SJSA1 (cell line): ENCODE results near the gene RPS6KB2. TPM values are rescaled to one million over a fixed set of nuclear protein-coding genes. Genes with fewer than 3 reads are reported as not detected.
"Not testable (repeated sequence)": the region's sequence is repeated elsewhere in the genome, so short reads cannot be mapped to it uniquely, and the experiment has no call there.

ENCODE experiments used
- DNase-seq, 2 experiments: peaks; one replicate each; pipeline ENCODE4 v3.0.0-alpha.2; 2015 to 2020; ENCODE audit warnings: low spot score in 2 of 2, low read depth in 1 of 2
- H3K27ac ChIP-seq: fragments of 250-450 bp; sonication (Bioruptor Pico); 2 replicates; pipeline ENCODE4 v1.5.1; 2020; ENCODE audit warnings: mild to moderate bottlenecking, moderate library complexity
- H3K27me3 ChIP-seq: fragments of 250-450 bp; sonication (Bioruptor Pico); replicated peaks from 2 replicates; pipeline ENCODE4 v1.5.1; 2020; ENCODE audit warnings: mild to moderate bottlenecking, moderate library complexity
- H3K36me3 ChIP-seq: fragments of 250-450 bp; sonication (Bioruptor Pico); 2 replicates; pipeline ENCODE4 v1.5.1; 2020; ENCODE audit warnings: mild to moderate bottlenecking
- H3K4me1 ChIP-seq: fragments of 250-450 bp; sonication (Bioruptor Pico); replicated peaks from 2 replicates; pipeline ENCODE4 v1.6.1; 2021; ENCODE audit warnings: mild to moderate bottlenecking
- H3K4me3 ChIP-seq: fragments of 250-450 bp; sonication (Bioruptor Pico); 2 replicates; pipeline ENCODE4 v1.5.1; 2020; ENCODE audit warnings: mild to moderate bottlenecking
- H3K9me3 ChIP-seq: fragments of 250-450 bp; sonication (Bioruptor Pico); replicated peaks from 2 replicates; pipeline ENCODE4 v1.5.1; 2020; ENCODE audit warnings: mild to moderate bottlenecking
- total RNA-seq: library from RNA; depleted of rRNA; stranded (reverse); fragments of >200 nt; shearing (Covaris generic); gene quantifications from 2 replicates; pipeline ENCODE4 v1.2.3, GENCODE V29; 2014

Gene RPS6KB2
- total RNA-seq, 1 experiment from 2014 or later, result 166 TPM

- peak in 1 of 2 experiments; percentile 83 for DNase-seq
- Histone ChIP-seq H3K36me3 (peaks cover 43% of the 10 kb centered on the region), H3K4me1 (peaks cover 23% of the 10 kb centered on the region), H3K4me3 (peak overlapping the region; percentile 98), H3K27ac (peak overlapping the region; percentile 96)
- not testable (repeated sequence) for H3K9me3 ChIP-seq, H3K27me3 ChIP-seq
These were observed 26.0 kb upstream of the RPS6KB2 start for GRCh38 chr11:67402192-67402839.

- Histone ChIP-seq H3K27me3 (peaks cover 12% of the 10 kb centered on the region), H3K36me3 (peaks cover 36% of the 10 kb centered on the region), H3K4me1 (peaks cover 23% of the 10 kb centered on the region)
- DNase-seq, H3K27ac ChIP-seq, H3K9me3 ChIP-seq, H3K4me3 ChIP-seq: not testable (repeated sequence)
These were observed 25.2 kb upstream of the RPS6KB2 start for GRCh38 chr11:67403085-67403484.

DNA sequence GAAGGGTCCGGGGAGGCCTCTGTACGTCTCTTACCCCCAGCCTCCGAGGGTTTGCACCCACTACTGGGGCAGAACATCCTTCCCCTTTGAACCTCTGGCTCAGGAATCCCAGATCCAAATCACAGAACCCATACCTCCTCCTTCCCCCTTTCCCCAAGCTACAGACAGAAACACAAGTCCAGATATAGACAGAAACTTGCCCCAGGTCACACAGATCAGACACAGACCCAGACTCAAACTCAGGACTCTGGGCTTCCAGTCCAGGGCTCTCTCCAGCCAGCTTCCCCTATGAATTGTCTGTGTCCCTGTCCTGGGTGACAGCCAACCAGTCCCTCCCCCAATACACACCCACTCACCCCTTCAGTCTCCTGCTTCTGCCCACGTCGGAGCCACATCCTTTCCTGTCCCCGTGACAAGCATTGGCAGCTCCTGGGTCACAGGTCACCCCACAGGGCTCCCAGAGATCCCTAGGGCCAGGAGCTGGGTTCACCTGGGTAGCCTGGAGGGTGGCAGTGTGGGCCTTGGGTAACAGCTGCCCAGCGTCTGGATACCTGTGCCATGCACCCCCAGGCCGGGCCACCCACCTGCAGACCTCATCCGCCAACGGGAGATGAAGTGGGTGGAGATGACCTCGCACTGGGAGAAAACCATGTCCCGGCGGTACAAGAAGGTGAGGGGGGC is 23.6 kb upstream of the RPS6KB2 start:
- Histone ChIP-seq H3K4me1 (peaks cover 23% of the 10 kb centered on the region), H3K9me3 (peaks cover 6% of the 10 kb centered on the region), H3K36me3 (peaks cover 20% of the 10 kb centered on the region), H3K27ac (no peak overlapping the region), H3K4me3 (no peak overlapping the region), H3K27me3 (peaks cover 27% of the 10 kb centered on the region)
- DNase-seq, result no peak

DNA sequence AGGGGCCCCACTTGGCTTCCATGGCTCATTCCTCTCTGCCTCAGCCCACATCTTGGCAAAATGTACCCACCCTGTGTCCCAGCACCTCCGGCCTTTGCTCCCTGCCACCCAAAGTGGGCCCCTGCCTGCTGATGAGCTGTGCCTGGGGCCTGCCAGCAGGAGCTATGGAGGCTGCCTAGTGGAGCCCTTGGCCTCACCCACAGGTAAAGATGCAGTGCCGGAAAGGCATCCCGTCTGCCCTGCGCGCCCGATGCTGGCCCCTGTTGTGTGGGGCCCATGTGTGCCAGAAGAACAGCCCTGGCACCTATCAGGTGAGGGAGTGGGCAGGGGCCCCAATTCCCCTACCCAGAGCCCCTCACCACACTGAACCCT is 23.1 kb upstream of the RPS6KB2 start:
- no peak overlapping the region for H3K4me3 ChIP-seq
- H3K4me1 ChIP-seq, result peaks cover 19% of the 10 kb centered on the region
- peaks cover 6% of the 10 kb centered on the region for H3K9me3 ChIP-seq
- no peak for DNase-seq
- peaks cover 33% of the 10 kb centered on the region for H3K27me3 ChIP-seq
- no peak overlapping the region for H3K27ac ChIP-seq
- H3K36me3 ChIP-seq, result peaks cover 15% of the 10 kb centered on the region

DNA sequence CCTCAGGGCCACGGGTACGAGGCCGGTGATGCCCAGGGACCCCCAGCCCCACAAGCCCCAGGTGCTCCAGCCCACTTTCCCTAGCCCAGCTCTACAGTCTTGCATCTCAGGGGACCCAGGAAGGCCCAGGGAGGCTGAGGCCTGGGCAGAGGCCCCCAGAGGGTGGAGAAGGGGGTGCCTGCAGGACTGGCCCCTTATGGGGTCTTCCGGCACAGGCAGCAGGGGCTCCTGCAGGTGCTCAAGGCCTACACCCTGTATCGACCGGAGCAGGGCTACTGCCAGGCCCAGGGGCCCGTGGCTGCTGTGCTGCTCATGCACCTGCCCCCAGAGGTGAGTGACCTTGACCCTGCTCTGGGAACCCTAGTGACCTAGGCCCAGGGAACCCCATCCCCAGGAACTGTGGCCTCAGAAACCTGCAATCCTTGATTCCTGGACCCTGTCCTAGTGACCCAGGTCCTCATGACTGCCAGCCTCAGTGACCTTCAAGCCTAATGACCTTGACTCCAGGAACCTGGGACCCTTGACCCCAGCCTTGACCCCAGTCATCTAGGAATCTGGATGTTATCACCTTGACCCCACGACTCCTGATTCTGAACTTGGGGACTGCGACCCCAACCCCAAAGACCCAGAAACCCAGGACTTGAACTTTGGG is 22.5 kb upstream of the RPS6KB2 start:
- Histone ChIP-seq H3K4me3 (no peak overlapping the region), H3K36me3 (peaks cover 8% of the 10 kb centered on the region), H3K27me3 (peaks cover 39% of the 10 kb centered on the region), H3K27ac (no peak overlapping the region), H3K4me1 (peaks cover 12% of the 10 kb centered on the region), H3K9me3 (peaks cover 6% of the 10 kb centered on the region)
- no peak for DNase-seq

DNA sequence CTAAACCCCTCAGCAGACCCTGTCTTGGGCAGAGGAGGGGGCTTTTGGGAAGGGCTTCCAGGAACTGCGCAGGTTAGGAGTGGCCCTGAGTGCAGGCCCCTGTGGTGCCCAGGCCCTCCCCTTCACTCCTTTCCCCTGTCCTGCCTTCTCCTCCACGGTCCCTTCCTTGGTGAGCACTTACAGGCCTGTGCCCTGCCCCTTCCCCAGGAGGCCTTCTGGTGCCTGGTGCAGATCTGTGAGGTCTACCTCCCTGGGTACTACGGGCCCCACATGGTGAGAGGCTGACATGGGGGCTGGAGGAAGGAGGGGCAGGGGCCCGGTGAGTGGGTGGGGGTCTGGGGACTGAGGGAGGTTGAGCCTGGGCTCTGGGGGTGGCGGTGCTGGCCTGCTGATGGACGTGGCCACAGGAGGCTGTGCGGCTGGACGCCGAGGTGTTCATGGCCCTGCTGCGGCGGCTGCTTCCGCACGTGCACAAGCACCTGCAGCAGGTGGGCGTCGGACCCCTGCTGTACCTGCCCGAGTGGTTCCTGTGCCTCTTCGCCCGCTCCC is 21.8 kb upstream of the RPS6KB2 start:
- Histone ChIP-seq H3K4me3 (no peak overlapping the region), H3K27me3 (peaks cover 46% of the 10 kb centered on the region), H3K4me1 (peaks cover 7% of the 10 kb centered on the region), H3K27ac (no peak overlapping the region), H3K9me3 (peaks cover under 1% of the 10 kb centered on the region), H3K36me3 (peaks cover 2% of the 10 kb centered on the region)
- DNase-seq, result no peak

GRCh38 chr11:67406969-67407687 is 21.2 kb upstream of the RPS6KB2 start:
- Histone ChIP-seq H3K4me1 (peaks cover 4% of the 10 kb centered on the region), H3K9me3 (no peaks in the 10 kb centered on the region), H3K4me3 (no peak overlapping the region), H3K36me3 (no peaks in the 10 kb centered on the region), H3K27me3 (peaks cover 52% of the 10 kb centered on the region), H3K27ac (no peak overlapping the region)
- DNase-seq, result no peak

GRCh38 chr11:67407688-67408163 is 20.6 kb upstream of the RPS6KB2 start:
- H3K4me1 ChIP-seq, result no peaks in the 10 kb centered on the region
- DNase-seq, result no peak
- H3K4me3 ChIP-seq, result no peak overlapping the region
- H3K9me3 ChIP-seq, result no peaks in the 10 kb centered on the region
- no peak overlapping the region for H3K27ac ChIP-seq
- H3K27me3 ChIP-seq, result peaks cover 58% of the 10 kb centered on the region
- no peaks in the 10 kb centered on the region for H3K36me3 ChIP-seq

DNA sequence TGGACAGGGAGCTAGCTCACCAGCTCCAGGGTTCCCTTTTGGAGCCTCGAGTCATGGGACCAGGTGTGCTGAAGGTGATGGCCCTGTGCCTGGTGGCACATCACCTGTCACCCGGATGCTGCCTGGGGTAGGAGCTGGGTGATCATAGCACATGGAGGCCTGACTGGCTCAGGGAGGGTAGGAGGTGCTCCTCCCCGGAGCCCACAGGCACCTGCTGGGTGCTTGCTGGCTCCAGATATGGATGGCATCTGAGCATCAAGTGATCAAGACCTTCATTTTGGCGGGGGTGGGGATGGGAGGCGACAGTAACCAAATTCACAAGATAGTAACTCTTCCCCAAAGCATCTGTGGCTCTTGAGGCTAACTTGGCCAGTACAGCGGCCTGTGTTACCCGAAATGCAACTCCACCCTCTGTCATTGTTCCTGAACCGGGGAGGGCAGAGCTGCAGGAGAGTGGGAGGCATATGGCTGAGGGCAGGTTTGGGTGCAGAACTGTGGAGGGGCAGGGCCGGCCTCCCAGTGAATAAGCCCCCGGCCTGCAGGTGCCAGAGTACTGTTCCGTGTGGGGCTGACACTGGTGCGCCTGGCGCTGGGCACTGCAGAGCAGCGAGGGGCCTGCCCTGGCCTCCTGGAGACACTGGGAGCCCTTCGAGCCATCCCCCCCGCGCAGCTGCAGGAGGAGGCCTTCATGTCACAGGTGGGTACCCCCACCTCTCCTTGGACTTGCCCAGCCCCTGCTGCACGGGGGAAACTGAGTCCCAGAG is 19.7 kb upstream of the RPS6KB2 start:
- Histone ChIP-seq H3K36me3 (no peaks in the 10 kb centered on the region), H3K27ac (no peak overlapping the region), H3K9me3 (no peaks in the 10 kb centered on the region; the same call in 1 of the 2 replicates), H3K27me3 (peaks cover 66% of the 10 kb centered on the region), H3K4me3 (no peak overlapping the region), H3K4me1 (no peaks in the 10 kb centered on the region)
- DNase-seq, result no peak

- H3K9me3 ChIP-seq, result no peaks in the 10 kb centered on the region; the same call in 1 of the 2 replicates
- H3K36me3 ChIP-seq, result no peaks in the 10 kb centered on the region
- no peak for DNase-seq
- H3K27ac ChIP-seq, result no peak overlapping the region
- peaks cover 71% of the 10 kb centered on the region for H3K27me3 ChIP-seq
- H3K4me3 ChIP-seq, result no peak overlapping the region
- no peaks in the 10 kb centered on the region for H3K4me1 ChIP-seq
These were observed 19.0 kb upstream of the RPS6KB2 start for GRCh38 chr11:67409261-67409666.

- Histone ChIP-seq H3K27ac (no peak overlapping the region), H3K4me1 (no peaks in the 10 kb centered on the region), H3K36me3 (no peaks in the 10 kb centered on the region), H3K9me3 (no peaks in the 10 kb centered on the region; the same call in 1 of the 2 replicates), H3K27me3 (peaks cover 77% of the 10 kb centered on the region), H3K4me3 (no peak overlapping the region)
- DNase-seq, result no peak
These were observed 18.4 kb upstream of the RPS6KB2 start for GRCh38 chr11:67409781-67410368.

GRCh38 chr11:67410369-67410831 is 17.9 kb upstream of the RPS6KB2 start:
- Histone ChIP-seq H3K27ac (no peak overlapping the region), H3K9me3 (no peaks in the 10 kb centered on the region; the same call in 1 of the 2 replicates), H3K36me3 (no peaks in the 10 kb centered on the region), H3K27me3 (peaks cover 82% of the 10 kb centered on the region), H3K4me1 (no peaks in the 10 kb centered on the region), H3K4me3 (no peak overlapping the region)
- no peak for DNase-seq
